DND-41 (cell line): Measurements from ENCODE around the gene ASB1.
A peak's percentile ranks its signal among the peaks of the same experiment; 100 is the strongest.

ENCODE experiments used
- ATAC-seq: fragments of 200-7000 bp; cut with Tn5 transposase; 3 replicates; pipeline ENCODE4 v1.9.1; 2021; ENCODE audit warnings: low read depth; ENCODE audit not compliant: insufficient read depth
- DNase-seq: peaks from one replicate; pipeline ENCODE4 v3.0.0-alpha.2; 2020
- H2AFZ ChIP-seq: 2 replicates; pipeline ENCODE4 v1.6.0; 2012; ENCODE audit warnings: low read depth, low read length
- H3K27ac ChIP-seq: 2 replicates; pipeline ENCODE4 v1.5.1; 2012; ENCODE audit warnings: low read length, inconsistent platforms
- H3K27me3 ChIP-seq: fragments of 200-600 bp; sonication (generic); 2 replicates; pipeline ENCODE4 v1.6.0; 2012; ENCODE audit warnings: low read length, mild to moderate bottlenecking, inconsistent platforms; ENCODE audit not compliant: insufficient read depth, poor library complexity
- H3K36me3 ChIP-seq: 2 replicates; pipeline ENCODE4 v1.5.1; 2012; ENCODE audit warnings: low read length, inconsistent platforms; ENCODE audit not compliant: insufficient read depth
- H3K4me1 ChIP-seq: 2 replicates; pipeline ENCODE4 v1.5.1; 2012; ENCODE audit warnings: mild to moderate bottlenecking, low read length; ENCODE audit not compliant: insufficient read depth
- H3K4me2 ChIP-seq: 2 replicates; pipeline ENCODE4 v1.6.0; 2012; ENCODE audit warnings: mild to moderate bottlenecking, moderate library complexity, low read length, inconsistent platforms; ENCODE audit not compliant: insufficient read depth
- H3K4me3 ChIP-seq, 2 experiments: fragments of 200-600 bp in 1 of 2; shearing (Covaris generic) in 1 of 2; 2 replicates each; pipeline ENCODE4 v1.5.1; 2012 to 2016; ENCODE audit warnings: inconsistent platforms in 2 of 2, low read length in 2 of 2, mild to moderate bottlenecking in 2 of 2, low read depth in 1 of 2, moderate library complexity in 1 of 2
- H3K79me2 ChIP-seq: 2 replicates; pipeline ENCODE4 v1.6.0; 2012; ENCODE audit warnings: low read length, inconsistent platforms; ENCODE audit not compliant: insufficient read depth
- H3K9ac ChIP-seq: 2 replicates; pipeline ENCODE4 v1.6.0; 2012; ENCODE audit warnings: low read depth, mild to moderate bottlenecking, inconsistent platforms, low read length, moderate library complexity
- H3K9me3 ChIP-seq: 2 replicates; pipeline ENCODE4 v1.5.1; 2012; ENCODE audit warnings: low read length, moderate library complexity, mild to moderate bottlenecking, inconsistent platforms; ENCODE audit not compliant: insufficient read depth, severe bottlenecking
- H4K20me1 ChIP-seq: 2 replicates; pipeline ENCODE4 v1.6.0; 2012; ENCODE audit warnings: low read length; ENCODE audit not compliant: insufficient read depth
- CTCF ChIP-seq: IDR thresholded peaks from 2 replicates; pipeline ENCODE4 v1.5.1; 2012; ENCODE audit warnings: borderline replicate concordance, low read length, moderate library complexity, mild to moderate bottlenecking; ENCODE audit not compliant: poor library complexity, severe bottlenecking; ENCODE audit errors: extremely low read depth
- EZH2 ChIP-seq: IDR thresholded peaks from 3 replicates; pipeline ENCODE4 v1.6.1; 2012; ENCODE audit warnings: borderline replicate concordance, low read depth, mild to moderate bottlenecking, moderate library complexity, low read length, inconsistent platforms; ENCODE audit not compliant: severe bottlenecking

Gene ASB1

GRCh38 chr2:238433300-238433915 is 6.7 kb downstream of the ASB1 start:
- peaks cover 93% of the 10 kb centered on the region for H3K79me2 ChIP-seq
- peaks cover 5% of the 10 kb centered on the region for H3K9me3 ChIP-seq
- no peak overlapping the region for H3K27ac ChIP-seq
- no peaks in the 10 kb centered on the region for H3K27me3 ChIP-seq
- DNase-seq (no peak), ATAC-seq (0 out of 3 replicates have a peak, but pooled peaks have one; percentile 29)
- peaks cover 44% of the 10 kb centered on the region for H4K20me1 ChIP-seq
- H3K9ac ChIP-seq = no peak overlapping the region
- no peak overlapping the region for H3K4me2 ChIP-seq
- no peak for TF ChIP-seq EZH2
- peak; percentile 24 for TF ChIP-seq CTCF
- H3K4me3 ChIP-seq = no peak overlapping the region
- no peak overlapping the region for H2AFZ ChIP-seq
- H3K36me3 ChIP-seq = peaks cover 72% of the 10 kb centered on the region
- peaks cover 11% of the 10 kb centered on the region for H3K4me1 ChIP-seq

- Histone ChIP-seq H3K27ac (no peak overlapping the region), H3K27me3 (no peaks in the 10 kb centered on the region), H3K4me1 (peaks cover 3% of the 10 kb centered on the region; the same call in 1 of the 2 replicates), H3K4me2 (no peak overlapping the region), H3K9ac (no peak overlapping the region), H3K36me3 (peaks cover 79% of the 10 kb centered on the region), H3K9me3 (peaks cover 5% of the 10 kb centered on the region), H3K79me2 (peaks cover 93% of the 10 kb centered on the region), H3K4me3 (no peak overlapping the region), H2AFZ (no peak overlapping the region), H4K20me1 (peaks cover 46% of the 10 kb centered on the region)
- DNase-seq (no peak), ATAC-seq (no peak)
- TF ChIP-seq CTCF (no peak), EZH2 (no peak)
These were observed 7.5 kb downstream of the ASB1 start for GRCh38 chr2:238433941-238434845.

GRCh38 chr2:238434846-238435751 is 8.4 kb downstream of the ASB1 start:
- peaks cover 5% of the 10 kb centered on the region for H3K9me3 ChIP-seq
- DNase-seq (no peak), ATAC-seq (no peak)
- peaks cover 52% of the 10 kb centered on the region for H4K20me1 ChIP-seq
- TF ChIP-seq EZH2 (no peak), CTCF (no peak)
- peaks cover 88% of the 10 kb centered on the region for H3K36me3 ChIP-seq
- no peak overlapping the region for H3K9ac ChIP-seq
- H2AFZ ChIP-seq = no peak overlapping the region
- H3K4me2 ChIP-seq = no peak overlapping the region
- H3K4me3 ChIP-seq = no peak overlapping the region
- peaks cover 95% of the 10 kb centered on the region for H3K79me2 ChIP-seq
- H3K4me1 ChIP-seq = no peaks in the 10 kb centered on the region
- H3K27me3 ChIP-seq = no peaks in the 10 kb centered on the region
- no peak overlapping the region for H3K27ac ChIP-seq
